GM12878 (cell line): ENCODE results near the gene TKTL1. TPM values are rescaled to one million over a fixed set of nuclear protein-coding genes. Genes with fewer than 3 reads are reported as not detected.

Experiments used
- ATAC-seq: fragments of 200-7000 bp; cut with Tn5 transposase; 3 replicates; pipeline ENCODE4 v1.9.1; 2020; ENCODE audit warnings: mild to moderate bottlenecking, moderate library complexity
- BruUV-seq: library from RNA; stranded (reverse); fragments of 400-500 nt; replicated peaks from 2 replicates; lab custom pipeline; 2021; lab: Mats Ljungman, UMichigan
- CTCF ChIA-PET: fragments of 300-600 bp; sonication (Branson Sonifier 250); formaldehyde crosslinking; extraction: SDS; loops from one replicate; lab custom pipeline; 2021; ENCODE audit warnings: inconsistent platforms; lab: Yijun Ruan, JAX
- POLR2A ChIA-PET: fragments of 350-600 bp; formaldehyde crosslinking; extraction: SDS; loops from one replicate; lab custom pipeline; 2021; ENCODE audit warnings: inconsistent platforms; lab: Charles Lee
- RAD21 ChIA-PET: fragments of 300-600 bp; sonication (Branson Sonifier 250); formaldehyde crosslinking; loops from one replicate; lab custom pipeline; 2023; ENCODE audit warnings: antibody characterized with exemption; ENCODE audit not compliant: unreplicated experiment; lab: Charles Lee
- SMC1A ChIA-PET: fragments of 300-600 bp; sonication (Branson Sonifier 250); formaldehyde crosslinking; loops from one replicate; lab custom pipeline; 2023; ENCODE audit not compliant: unreplicated experiment, uncharacterized antibody; lab: Charles Lee
- DNase-seq: peaks from one replicate; pipeline ENCODE4 v3.0.0-alpha.2; 2011; ENCODE audit warnings: low read depth, low spot score
- FAIRE-seq: peaks from 3 replicates; lab custom pipeline; 2011; peaks lifted over from hg19 to GRCh38; lab: Jason Lieb, UNC
- H2AFZ ChIP-seq: 2 replicates; pipeline ENCODE4 v1.6.0; 2011; ENCODE audit warnings: low read depth, low read length, control low read depth; ENCODE audit not compliant: control insufficient read depth
- H3K27ac ChIP-seq: 2 replicates; pipeline ENCODE4 v1.5.1; 2011; ENCODE audit warnings: control low read depth; ENCODE audit not compliant: control insufficient read depth, insufficient read depth
- H3K27me3 ChIP-seq, 2 experiments: replicated peaks in 1 of 2; 2 replicates each; pipeline versions ENCODE4 v1.6.0 to v1.6.1; 2011; ENCODE audit warnings: low read length in 1 of 2; ENCODE audit not compliant: control insufficient read depth in 2 of 2, insufficient read depth in 2 of 2
- H3K36me3 ChIP-seq, 2 experiments: 2 replicates each; pipeline ENCODE4 v1.5.1; 2011; ENCODE audit warnings: low read length in 1 of 2; ENCODE audit not compliant: control insufficient read depth in 2 of 2, insufficient read depth in 2 of 2
- H3K4me1 ChIP-seq: 2 replicates; pipeline ENCODE4 v1.6.1; 2011; ENCODE audit warnings: mild to moderate bottlenecking, low read length, moderate library complexity, mixed read lengths; ENCODE audit not compliant: control insufficient read depth, insufficient read depth
- H3K4me2 ChIP-seq: 2 replicates; pipeline ENCODE4 v1.6.0; 2011; ENCODE audit warnings: control low read depth; ENCODE audit not compliant: control insufficient read depth, insufficient read depth
- H3K4me3 ChIP-seq: fragments of 200-600 bp; sonication (generic); 2 replicates; pipeline ENCODE4 v1.5.1; 2016
- H3K79me2 ChIP-seq: 2 replicates; pipeline ENCODE4 v1.6.0; 2011; ENCODE audit warnings: low read length; ENCODE audit not compliant: control insufficient read depth, insufficient read depth
- H3K9ac ChIP-seq: 2 replicates; pipeline ENCODE4 v1.8.0; 2011; ENCODE audit warnings: low read length, control low read depth, mixed read lengths; ENCODE audit not compliant: control insufficient read depth, insufficient read depth
- H3K9me3 ChIP-seq: replicated peaks from 3 replicates; pipeline ENCODE4 v1.5.1; 2011; ENCODE audit warnings: mild to moderate bottlenecking, low read length; ENCODE audit not compliant: control insufficient read depth, insufficient read depth
- H4K20me1 ChIP-seq: 2 replicates; pipeline ENCODE4 v1.6.0; 2011; ENCODE audit not compliant: control insufficient read depth, insufficient read depth
- BMI1 ChIP-seq: fragments of 450-650 bp; IDR thresholded peaks from 2 replicates; pipeline ENCODE4 v1.6.1; 2016; ENCODE audit warnings: mild to moderate bottlenecking, moderate library complexity, borderline replicate concordance
- BRCA1 ChIP-seq: IDR thresholded peaks from 2 replicates; pipeline ENCODE4 v1.6.1; 2011; ENCODE audit warnings: low read depth, low read length, improper control_type of control experiment
- CEBPB ChIP-seq, 2 experiments: fragments of 150-350 bp in 1 of 2; IDR thresholded peaks; 2 replicates each; pipeline ENCODE4 v1.6.1; 2012 to 2014; ENCODE audit warnings: low read depth in 2 of 2, low read length in 2 of 2, borderline replicate concordance in 1 of 2, inconsistent platforms in 1 of 2
- CHD1 ChIP-seq: IDR thresholded peaks from 2 replicates; pipeline ENCODE4 v1.6.1; 2012; ENCODE audit warnings: low read depth, low read length, improper control_type of control experiment
- CHD2 ChIP-seq: IDR thresholded peaks from 2 replicates; pipeline ENCODE4 v1.6.1; 2011; ENCODE audit warnings: low read depth, low read length, improper control_type of control experiment, borderline replicate concordance
- DPF2 ChIP-seq: fragments of 450-650 bp; IDR thresholded peaks from 2 replicates; pipeline ENCODE4 v1.6.1; 2017; ENCODE audit warnings: mild to moderate bottlenecking
- HDAC6 ChIP-seq: fragments of 200-600 bp; sonication (generic); IDR thresholded peaks from one replicate; pipeline ENCODE4 v1.8.0; 2017; ENCODE audit warnings: antibody characterized with exemption; ENCODE audit not compliant: unreplicated experiment
- KDM1A ChIP-seq: fragments of 200-600 bp; sonication (generic); IDR thresholded peaks from 2 replicates; pipeline ENCODE4 v1.6.1; 2016; ENCODE audit warnings: borderline replicate concordance
- MTA3 ChIP-seq: IDR thresholded peaks from 2 replicates; pipeline ENCODE4 v1.6.1; 2012; ENCODE audit warnings: low read length, inconsistent platforms, borderline replicate concordance
- MYB ChIP-seq: fragments of 150-350 bp; IDR thresholded peaks from 2 replicates; pipeline ENCODE4 v1.6.1; 2014; ENCODE audit warnings: mild to moderate bottlenecking, low read depth, low read length, borderline replicate concordance
- NR2C1 ChIP-seq: fragments of 450-650 bp; IDR thresholded peaks from 2 replicates; pipeline ENCODE4 v1.6.1; 2017; ENCODE audit warnings: antibody characterized with exemption, mild to moderate bottlenecking, moderate library complexity
- NR2C2 ChIP-seq: IDR thresholded peaks from 2 replicates; pipeline ENCODE4 v1.6.1; 2011; ENCODE audit warnings: borderline replicate concordance, low read depth; ENCODE audit not compliant: control insufficient read depth, insufficient read length
- PAX5 ChIP-seq: IDR thresholded peaks from 2 replicates; pipeline ENCODE4 v1.6.1; 2011; ENCODE audit warnings: low read depth, low read length, borderline replicate concordance
- SREBF2 ChIP-seq: IDR thresholded peaks from 2 replicates; pipeline ENCODE4 v1.6.1; 2012; ENCODE audit warnings: mild to moderate bottlenecking, low read length
- ZBTB33 ChIP-seq: fragments of 450-650 bp; IDR thresholded peaks from 2 replicates; pipeline ENCODE4 v1.6.1; 2017; ENCODE audit warnings: mild to moderate bottlenecking
- ZNF274 ChIP-seq: IDR thresholded peaks from one replicate; pipeline ENCODE4 v1.8.0; 2011; ENCODE audit not compliant: insufficient read length, insufficient read depth
- WGBS: methylation state at CpG from one replicate; pipeline ENCODE4 v1.1.6; 2016; ENCODE audit warnings: low lambda C conversion rate; ENCODE audit not compliant: insufficient replicate concordance, insufficient coverage; ENCODE audit errors: missing lambda C conversion rate; 5-methylcytosine and 5-hydroxymethylcytosine counted together
- in situ Hi-C: fragments of 300-500 bp; cut with MboI; formaldehyde crosslinking; loops from 9 replicates; pipeline ENCODE4 v1.14.3; 2018; ENCODE audit warnings: mixed read lengths
- intact Hi-C: fragments of 100-400 bp; cut with micrococcal nuclease; formaldehyde crosslinking; loops from one replicate; pipeline ENCODE4 v1.14.2; 2022; ENCODE audit not compliant: unreplicated experiment
- polyA plus RNA-seq, 11 experiments: library from polyadenylated mRNA; depleted of rRNA in 4 of 11; unstranded in 6 of 11; stranded (reverse) in 5 of 11; fragments of >200 nt; fragmentation: Nextera tagmentation in 4 of 11; fragmentation: Illumina TruSeq in 1 of 11; extraction: Ambion mirVana in 4 of 11; extraction: Trizol in 1 of 11; gene quantifications; 1 replicate in 1 of 11; 2 replicates in 10 of 11; pipeline versions ENCODE4 v1.2.1 to v1.2.3, GENCODE V29; 2011 to 2016; ENCODE audit warnings: inconsistent platforms in 2 of 11, missing spikeins in 2 of 11, low read depth in 1 of 11
- total RNA-seq, 4 experiments: library from RNA; depleted of rRNA in 3 of 4; stranded (reverse); fragments of >200 nt in 3 of 4; fragmentation: Illumina TruSeq in 1 of 4; extraction: Trizol in 1 of 4; gene quantifications; 2 replicates each; pipeline versions ENCODE4 v1.2.1 to v1.2.3, GENCODE V29; 2013 to 2021
- TF ChIP-seq, protein P1 (sequence below): fragments of 450-650 bp; IDR thresholded peaks from 2 replicates; pipeline ENCODE4 v1.6.1; 2016; ENCODE audit warnings: mild to moderate bottlenecking

TKTL1 gene
- total and polyA plus RNA-seq, 10 of the 15 experiments (the other 5 are each of a cell fraction or from before 2014, with no cell fraction given), result 0.01 to 0.07 TPM; not detected in 8

DNA sequence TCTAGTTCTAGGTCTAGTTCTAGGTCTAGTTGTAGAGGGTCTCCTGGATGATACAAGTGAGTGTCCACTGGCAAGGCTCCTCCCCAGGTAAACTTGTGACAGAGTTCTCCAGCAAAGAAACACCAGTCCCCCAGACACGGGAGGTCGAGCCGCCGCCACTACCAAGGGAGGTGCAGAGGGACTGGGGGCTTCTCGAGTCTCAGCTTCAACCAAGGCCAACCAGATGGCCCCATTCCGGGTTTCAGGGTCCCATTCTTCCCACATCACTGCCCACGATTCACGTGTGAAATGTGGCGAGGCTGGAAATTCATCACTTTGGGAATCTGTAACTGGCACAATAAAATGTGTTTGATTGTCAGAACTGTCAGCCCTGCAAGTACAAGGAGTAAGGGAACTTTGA, 37.5 kb downstream of the TKTL1 start:
- Histone ChIP-seq H3K9ac (no peak overlapping the region), H3K27ac (peak overlapping the region; percentile 73), H3K4me2 (no peak overlapping the region), H2AFZ (no peak overlapping the region), H3K4me1 (peaks cover 21% of the 10 kb centered on the region), H3K9me3 (no peaks in the 10 kb centered on the region), H3K27me3 (no peaks in the 10 kb centered on the region), H3K4me3 (no peak overlapping the region), H4K20me1 (no peaks in the 10 kb centered on the region), H3K79me2 (no peaks in the 10 kb centered on the region), H3K36me3 (no peaks in the 10 kb centered on the region)
- in situ Hi-C loops (no loop called here), intact Hi-C loops (no loop called here)
- CTCF ChIA-PET, result interaction anchor here (1.2 kb wide), 1 partner anchor 26 kb away, joined by 3 read pairs; no protein-coding TSS in a partner anchor
- ATAC-seq (no peak), DNase-seq (no peak), FAIRE-seq (no peak)
- RAD21 ChIA-PET, result interaction anchor here (0.7 kb wide), 1 partner anchor 11 kb away, joined by 3 read pairs; no protein-coding TSS in a partner anchor
- POLR2A ChIA-PET, result no interaction called here
- TF ChIP-seq ZBTB33 (no peak), CHD2 (no peak), NR2C2 (no peak), BMI1 (no peak), NR2C1 (no peak), MTA3 (no peak), MYB (no peak), HDAC6 (no peak), SREBF2 (no peak), KDM1A (no peak), CEBPB (IDR thresholded peaks at IDR 0.05; ENCODE audit: borderline replicate concordance in 1 of 2, low read depth in 2 of 2, low read length in 2 of 2) (no peak), PAX5 (no peak), ZNF274 (no peak), BRCA1 (no peak), CHD1 (no peak), DPF2 (no peak)
- TF ChIP-seq, protein P1, sequence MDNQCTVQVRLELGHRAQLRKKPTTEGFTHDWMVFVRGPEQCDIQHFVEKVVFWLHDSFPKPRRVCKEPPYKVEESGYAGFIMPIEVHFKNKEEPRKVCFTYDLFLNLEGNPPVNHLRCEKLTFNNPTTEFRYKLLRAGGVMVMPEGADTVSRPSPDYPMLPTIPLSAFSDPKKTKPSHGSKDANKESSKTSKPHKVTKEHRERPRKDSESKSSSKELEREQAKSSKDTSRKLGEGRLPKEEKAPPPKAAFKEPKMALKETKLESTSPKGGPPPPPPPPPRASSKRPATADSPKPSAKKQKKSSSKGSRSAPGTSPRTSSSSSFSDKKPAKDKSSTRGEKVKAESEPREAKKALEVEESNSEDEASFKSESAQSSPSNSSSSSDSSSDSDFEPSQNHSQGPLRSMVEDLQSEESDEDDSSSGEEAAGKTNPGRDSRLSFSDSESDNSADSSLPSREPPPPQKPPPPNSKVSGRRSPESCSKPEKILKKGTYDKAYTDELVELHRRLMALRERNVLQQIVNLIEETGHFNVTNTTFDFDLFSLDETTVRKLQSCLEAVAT, result no peak
- 59% methylated on average over 9 of the region's 9 CpGs for WGBS
- SMC1A ChIA-PET, result interaction anchor here (1.0 to 1.8 kb wide), 2 partner anchors 11 to 210 kb away, joined by 5 read pairs; no protein-coding TSS in a partner anchor
- no TSS peak for BruUV-seq
